Activated CD8-positive, alpha-beta memory T cell treated with anti-CD3 and anti-CD28 coated beads, Interleukin-2, amount 50 U/mL, for 24 hours (primary cell): Measurements from ENCODE around the gene MRPL47.
"Not testable (repeated sequence)": the region's sequence is repeated elsewhere in the genome, so short reads cannot be mapped to it uniquely, and the experiment has no call there.

Experiments
- DNase-seq: peaks from one replicate; pipeline ENCODE4 v3.0.0-alpha.2; 2020; ENCODE audit errors: extremely low read depth

MRPL47 gene

GRCh38 chr3:179604321-179605078, at the start of gene MRPL47, which contains the start of gene NDUFB5:
Gene MRPL47, minus strand, starts transcription at chr3:179604638. Its CDS starts 14 bp downstream, at chr3:179604624.
Gene NDUFB5, plus strand, starts transcription at chr3:179604794. Its CDS starts 22 bp downstream, at chr3:179604816.
- peak; percentile 90 for DNase-seq

- DNase-seq: peak; percentile 8
Observed at GRCh38 chr3:179653096-179653797, 48.8 kb upstream of the MRPL47 start.

GRCh38 chr3:179652447-179653095, 48.1 kb upstream of the MRPL47 start, which contains the start of gene USP13:
Gene USP13, plus strand, starts transcription at chr3:179653040. Its CDS starts 186 bp downstream, at chr3:179653226.
- peak; percentile 14 for DNase-seq

- DNase-seq: no peak
Observed at GRCh38 chr3:179651687-179652446, 47.4 kb upstream of the MRPL47 start.

GRCh38 chr3:179646177-179646576, 41.7 kb upstream of the MRPL47 start:
- DNase-seq: no peak

GRCh38 chr3:179643837-179644236, 39.4 kb upstream of the MRPL47 start:
- DNase-seq: not testable (repeated sequence)

GRCh38 chr3:179642871-179643270, 38.4 kb upstream of the MRPL47 start:
- DNase-seq: no peak

GRCh38 chr3:179640469-179640868, 36.0 kb upstream of the MRPL47 start:
- DNase-seq: no peak

- DNase-seq: no peak
Observed at GRCh38 chr3:179630753-179631451, 26.5 kb upstream of the MRPL47 start.

GRCh38 chr3:179624451-179624850, 20.0 kb upstream of the MRPL47 start:
- DNase-seq: no peak

- no peak for DNase-seq
Observed at GRCh38 chr3:179622023-179622422, 17.6 kb upstream of the MRPL47 start.

GRCh38 chr3:179615458-179616173, 11.2 kb upstream of the MRPL47 start:
- no peak for DNase-seq

- no peak for DNase-seq
Observed at GRCh38 chr3:179613807-179614206, 9.4 kb upstream of the MRPL47 start.

GRCh38 chr3:179610066-179610465, 5.6 kb upstream of the MRPL47 start:
- no peak for DNase-seq

- no peak for DNase-seq
Observed at GRCh38 chr3:179608931-179609720, 4.7 kb upstream of the MRPL47 start.

GRCh38 chr3:179606534-179607085, 2.2 kb upstream of the MRPL47 start:
- no peak for DNase-seq

- DNase-seq: no peak
Observed at GRCh38 chr3:179603831-179604230, 607 bp downstream of the MRPL47 start.

- no peak for DNase-seq
Observed at GRCh38 chr3:179603321-179603720, 1.1 kb downstream of the MRPL47 start.

GRCh38 chr3:179599531-179599930, 4.9 kb downstream of the MRPL47 start:
- DNase-seq: no peak
